DMS153 treated with DMSO at 0.1 percent for 48 hours (cell line): ENCODE results near the gene GNG13.
"Not testable (repeated sequence)": the region's sequence is repeated elsewhere in the genome, so short reads cannot be mapped to it uniquely, and the experiment has no call there.

Experiments
- DNase-seq: peaks from one replicate; lab custom pipeline; 2025; ENCODE audit not compliant: unreplicated experiment; lab: John Stamatoyannopoulos, UW

Gene GNG13

GRCh38 chr16:799948-800833 is at the start of gene GNG13:
TSS of gene GNG13 (minus strand) at chr16:800734. CDS start at chr16:799077, 1,657 bp downstream.
- no peak for DNase-seq

DNA sequence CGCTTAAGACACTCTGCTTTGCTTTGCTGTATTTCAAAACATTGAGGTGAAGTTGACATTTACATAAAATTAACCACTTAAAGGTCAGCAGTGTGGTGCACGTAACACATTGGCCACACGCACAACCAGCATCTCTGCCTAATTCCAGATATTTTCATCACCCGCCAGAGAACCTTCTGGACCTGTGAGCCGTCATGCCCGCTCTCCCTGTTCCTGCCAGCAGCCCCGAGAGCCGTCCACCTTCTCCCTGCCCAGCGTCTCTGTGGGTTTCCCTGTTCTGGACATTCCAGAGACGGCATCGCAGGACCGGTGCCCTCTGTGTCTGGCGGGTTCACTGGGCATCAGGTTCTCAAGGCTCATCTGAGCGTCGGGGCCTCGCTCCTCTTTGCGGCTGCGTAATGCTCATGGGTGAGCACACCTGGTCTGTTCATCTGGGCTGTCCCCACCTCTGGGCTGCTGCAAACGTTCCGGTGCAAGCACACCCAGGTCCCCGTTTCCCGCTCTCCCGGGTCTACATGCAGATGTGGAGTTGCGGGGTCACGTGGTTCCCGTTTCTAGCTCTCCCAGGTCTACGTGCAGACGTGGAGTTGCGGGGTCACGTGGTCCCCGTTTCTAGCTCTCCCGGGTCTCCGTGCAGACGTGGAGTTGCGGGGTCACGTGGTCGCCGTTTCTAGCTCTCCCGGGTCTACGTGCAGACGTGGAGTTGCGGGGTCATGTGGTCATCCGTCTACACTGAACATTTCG is 48.1 kb upstream of the GNG13 start:
- no peak for DNase-seq

GRCh38 chr16:847681-848445 is 47.3 kb upstream of the GNG13 start:
- no peak for DNase-seq

GRCh38 chr16:847151-847550 is 46.6 kb upstream of the GNG13 start:
- no peak for DNase-seq

DNA sequence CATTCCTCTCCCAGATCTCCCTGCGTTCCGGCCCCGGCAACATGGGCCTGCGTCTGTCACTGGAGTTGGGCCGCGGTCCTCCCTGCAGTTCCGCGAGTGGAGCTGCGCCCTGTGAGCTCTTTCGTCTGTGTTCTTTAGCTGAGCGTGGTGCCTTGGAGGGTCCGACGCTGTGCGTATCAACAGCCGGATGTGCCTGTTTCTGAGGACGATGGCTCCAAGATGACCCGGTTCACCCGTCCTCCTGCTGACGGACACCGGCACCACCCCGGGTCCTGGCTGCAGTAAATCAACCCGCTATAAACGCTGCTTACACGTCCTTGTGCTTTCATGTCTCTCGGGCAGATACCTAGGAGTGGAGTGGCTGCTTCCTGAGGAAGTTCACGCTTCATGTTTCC is 44.8 kb upstream of the GNG13 start:
- DNase-seq = no peak

DNA sequence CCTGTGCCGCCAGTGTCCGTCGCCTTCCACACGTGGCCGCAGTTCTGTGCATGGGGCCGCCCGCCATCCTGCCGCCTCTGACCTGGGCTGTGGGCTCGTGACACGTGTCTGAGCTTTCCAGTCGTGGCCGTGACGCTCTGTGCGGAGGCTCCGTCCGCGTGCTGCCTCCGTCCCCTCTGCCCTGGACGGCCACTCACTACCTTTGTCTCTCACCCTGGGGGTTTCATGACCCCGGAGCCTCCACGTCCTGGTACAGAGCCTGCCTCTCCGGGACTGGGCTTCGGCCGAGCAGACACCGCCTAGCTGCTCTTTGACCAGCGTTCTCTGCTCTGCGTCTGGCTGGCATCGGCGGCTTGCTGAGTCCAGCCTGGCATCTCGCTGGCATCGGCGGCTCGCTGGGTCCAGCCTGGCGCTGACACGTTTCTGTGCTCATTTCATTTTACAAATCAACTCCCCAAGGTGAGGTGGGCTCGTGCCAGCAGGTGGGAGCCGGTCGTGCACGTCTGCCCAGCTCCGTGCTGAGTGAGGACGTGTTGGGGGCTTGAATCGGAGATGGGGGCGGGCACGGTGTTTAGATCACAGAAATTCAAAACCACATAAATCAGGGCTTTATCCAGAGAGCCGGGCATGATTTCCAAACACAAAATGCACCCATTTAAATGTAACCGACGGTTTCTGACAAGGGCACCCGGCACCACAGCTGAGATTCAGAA is 44.3 kb upstream of the GNG13 start:
- DNase-seq = no peak

DNA sequence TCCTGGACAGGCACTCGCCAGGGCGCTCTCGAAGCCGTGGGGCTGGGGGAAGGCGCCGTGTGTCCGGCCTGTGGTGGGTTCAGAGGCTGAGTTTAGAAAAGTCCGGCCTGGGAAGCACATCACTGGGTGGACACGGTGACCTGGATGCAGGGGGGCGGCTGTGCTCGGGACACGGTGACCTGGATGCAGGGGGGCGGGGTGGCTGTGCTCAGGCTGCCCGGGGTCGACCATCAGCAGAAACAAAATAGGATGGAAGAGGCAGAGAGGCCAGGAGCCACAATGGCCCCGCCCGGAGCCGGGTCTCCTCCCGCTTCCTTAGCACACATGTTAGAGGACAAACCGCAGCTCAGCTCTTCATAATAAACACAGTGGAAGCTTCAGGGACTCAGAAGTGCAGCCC is 43.2 kb upstream of the GNG13 start:
- DNase-seq = no peak

DNA sequence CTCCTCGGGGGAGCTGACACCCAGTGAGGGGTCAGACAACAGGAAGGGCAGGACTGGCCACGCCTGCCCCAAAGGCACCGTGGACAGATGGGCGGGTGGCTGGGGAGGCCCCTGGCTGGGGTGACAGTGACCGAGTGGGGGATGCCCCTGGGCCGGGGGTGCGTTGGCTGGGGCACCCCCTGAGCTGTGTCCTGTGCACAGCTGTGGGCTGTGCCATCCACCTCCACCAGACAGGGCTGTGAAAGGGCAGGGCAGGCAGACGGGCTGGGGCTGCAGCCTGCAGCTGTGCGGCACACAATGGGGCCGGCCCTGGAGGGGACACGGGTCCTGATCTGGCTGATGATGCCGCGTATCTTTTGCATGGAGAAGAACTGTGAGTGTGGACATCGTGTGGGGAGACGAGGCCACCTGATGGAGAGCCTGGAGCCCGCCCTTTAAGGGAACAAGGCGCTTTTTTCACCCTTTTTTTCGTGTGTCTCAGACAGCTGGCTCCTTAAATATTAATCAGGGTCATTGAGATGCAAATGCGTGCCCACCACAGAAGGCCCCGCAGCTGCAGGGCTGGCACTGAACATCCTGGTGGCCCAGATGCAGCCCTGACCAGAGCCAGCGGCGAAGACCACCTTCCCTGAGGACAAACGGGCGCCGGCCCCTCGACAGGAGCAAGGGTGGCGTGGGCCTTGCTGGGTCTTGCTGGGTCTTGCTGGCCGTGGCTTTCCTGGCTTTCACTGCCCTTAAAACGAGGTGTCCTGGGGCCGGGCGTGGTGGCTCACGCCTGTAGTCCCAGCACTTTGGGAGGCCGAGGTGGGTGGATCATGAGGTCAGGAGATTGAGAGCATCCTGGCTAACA is 42.4 kb upstream of the GNG13 start:
- DNase-seq = no peak

DNA sequence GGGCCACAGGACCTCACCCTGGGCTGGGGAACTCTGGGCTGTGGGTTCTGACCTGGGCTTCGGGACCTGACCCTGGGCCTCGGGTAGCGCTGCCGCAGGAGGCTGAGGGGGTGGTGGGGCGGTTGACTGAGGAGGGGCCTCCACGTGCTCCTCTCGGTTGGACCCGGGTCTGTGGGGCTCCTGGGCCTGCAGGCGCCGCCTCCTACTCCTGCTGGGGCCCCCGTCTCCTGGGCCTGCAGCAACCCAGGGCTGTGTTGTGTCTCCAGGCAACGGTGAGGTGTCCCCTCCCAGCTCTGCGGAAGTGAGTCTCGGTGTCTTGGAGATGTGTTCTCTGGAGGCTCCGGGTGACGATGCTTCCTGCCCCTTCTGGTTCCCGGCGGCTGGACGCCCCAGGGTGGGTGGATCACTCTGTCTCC is 41.5 kb upstream of the GNG13 start:
- no peak for DNase-seq

DNA sequence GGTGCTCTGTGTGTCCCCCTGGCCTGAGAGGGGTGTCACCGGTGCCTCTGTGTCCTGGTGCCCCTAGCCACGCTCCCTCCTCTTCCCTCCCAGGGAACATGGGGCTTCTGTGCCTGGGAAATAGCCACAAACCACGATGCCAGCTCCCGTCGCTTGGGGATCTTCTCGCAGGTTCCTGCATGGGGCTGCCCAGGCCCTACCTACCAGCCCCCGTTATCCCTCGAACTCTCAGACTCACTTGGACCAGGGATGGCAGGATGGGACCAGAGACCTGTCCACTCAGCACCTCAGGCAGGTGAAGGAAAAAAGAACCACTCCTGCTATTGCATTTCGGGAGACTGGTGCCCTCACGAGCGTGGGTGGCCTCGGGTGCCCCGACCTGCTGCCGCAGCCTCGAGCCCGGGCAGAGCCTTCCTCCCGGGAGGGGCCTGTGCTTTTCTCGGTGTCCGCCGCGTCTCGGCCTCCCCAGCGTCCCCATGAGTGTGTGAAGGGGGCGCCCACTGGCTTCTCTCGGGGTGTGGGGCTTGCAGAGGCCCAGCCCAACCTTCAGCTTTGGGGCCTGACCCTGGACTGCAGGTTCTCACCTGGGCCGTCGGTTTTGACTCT is 41.0 kb upstream of the GNG13 start:
- no peak for DNase-seq

DNA sequence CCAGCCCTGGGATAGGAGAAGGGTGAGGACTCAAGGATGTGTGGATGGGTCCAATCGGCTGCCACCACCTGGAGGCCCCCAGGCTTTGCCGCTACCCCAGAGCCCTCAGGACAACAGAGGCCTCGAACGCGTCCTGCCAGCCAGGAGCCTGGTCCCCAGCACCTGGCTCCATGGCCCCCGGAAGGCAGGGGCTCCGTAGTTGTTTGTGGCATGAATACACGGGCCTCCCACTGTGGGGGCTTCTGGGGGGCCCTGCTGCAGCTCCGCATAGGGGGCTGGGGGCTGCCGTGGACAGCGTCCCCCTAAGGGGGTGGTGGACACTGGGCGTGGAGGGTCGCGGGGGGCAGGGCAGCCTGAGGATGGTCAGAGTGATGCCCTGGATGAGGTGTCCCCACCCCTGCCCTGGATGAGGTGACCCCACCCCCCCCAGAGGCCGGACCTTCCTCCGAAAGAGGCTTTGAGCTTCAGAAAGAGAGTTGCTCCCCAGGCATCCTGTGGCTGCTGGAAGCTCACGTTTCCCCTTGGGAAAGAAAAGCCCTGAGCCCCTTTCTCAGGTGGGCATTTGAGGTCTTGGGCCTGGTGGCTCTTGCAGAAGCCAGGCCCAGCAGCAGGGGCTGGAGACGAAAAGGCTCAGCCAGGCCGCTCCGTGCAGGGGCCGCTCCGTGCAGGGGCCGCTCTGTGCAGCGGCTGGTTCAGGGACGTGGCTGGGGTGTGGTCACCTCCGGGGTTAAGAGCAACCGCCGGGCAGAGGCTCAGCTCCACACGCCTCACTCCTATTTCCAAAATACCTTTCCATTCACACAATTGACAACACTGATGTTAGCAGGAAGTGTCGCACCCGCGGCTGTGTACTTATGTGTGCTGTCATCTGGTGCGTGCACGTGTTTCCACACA is 40.3 kb upstream of the GNG13 start:
- DNase-seq = no peak

DNA sequence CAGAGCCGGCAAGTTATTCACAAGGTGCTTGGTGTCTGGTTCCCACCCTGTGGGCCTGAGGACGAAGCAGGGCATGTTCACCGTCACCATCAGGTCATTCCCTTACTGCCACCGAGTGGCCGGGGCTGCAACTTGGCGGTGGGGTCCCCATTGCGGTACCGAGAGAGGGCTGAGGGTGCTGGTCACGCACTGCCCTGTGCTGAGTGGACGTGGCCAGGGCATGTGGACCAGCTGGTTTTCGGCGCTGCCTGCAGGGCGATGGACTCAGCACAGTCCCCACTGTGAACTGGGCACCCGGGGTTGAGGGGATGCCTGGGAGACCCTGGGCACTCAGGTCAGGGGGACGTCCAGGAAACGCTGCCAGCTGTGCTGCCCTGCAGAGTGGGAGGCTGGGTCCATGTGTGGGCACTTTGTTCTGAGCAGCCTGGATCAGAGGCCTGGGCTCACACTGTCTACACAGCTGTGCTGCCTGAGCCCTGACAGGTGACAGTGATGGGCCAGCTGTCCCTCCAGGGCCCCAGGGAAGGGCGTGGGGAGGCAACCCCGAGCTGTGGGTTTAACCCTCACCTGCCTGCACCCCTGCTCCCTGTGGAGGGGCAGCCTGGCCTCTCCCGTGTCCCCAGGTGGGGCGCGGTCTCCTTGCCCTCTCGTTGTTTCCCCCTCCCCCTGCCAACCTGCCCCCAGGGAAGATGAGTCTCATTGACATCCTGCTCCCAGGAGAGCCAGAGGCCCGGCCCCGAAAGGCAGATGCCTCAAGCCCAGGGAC is 39.3 kb upstream of the GNG13 start:
- DNase-seq = no peak

GRCh38 chr16:838741-839140 is 38.2 kb upstream of the GNG13 start:
- DNase-seq = no peak

GRCh38 chr16:836822-837221 is 36.3 kb upstream of the GNG13 start:
- DNase-seq = not testable (repeated sequence)

- DNase-seq = no peak
Observed at GRCh38 chr16:836221-836620, 35.7 kb upstream of the GNG13 start.

DNA sequence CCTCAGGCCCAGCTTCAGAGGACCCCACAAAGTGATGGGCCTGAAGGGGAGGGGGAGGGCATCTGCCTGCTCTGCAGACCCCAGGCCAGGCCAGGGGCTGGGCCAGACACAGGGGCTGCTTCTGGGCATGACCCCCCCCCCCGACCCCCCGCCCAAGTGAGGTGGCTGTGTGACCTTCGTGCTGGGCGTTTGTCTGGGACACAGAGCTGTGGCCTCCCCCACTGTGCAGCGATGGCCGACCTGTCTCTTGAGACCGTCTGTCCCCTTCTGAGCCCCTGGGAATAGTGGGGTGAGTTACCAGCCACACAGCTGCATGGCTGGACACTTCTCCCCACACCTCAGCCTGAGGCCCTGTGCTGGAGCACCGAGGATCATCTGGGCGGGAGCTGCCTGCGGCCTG is 34.8 kb upstream of the GNG13 start:
- no peak for DNase-seq

DNA sequence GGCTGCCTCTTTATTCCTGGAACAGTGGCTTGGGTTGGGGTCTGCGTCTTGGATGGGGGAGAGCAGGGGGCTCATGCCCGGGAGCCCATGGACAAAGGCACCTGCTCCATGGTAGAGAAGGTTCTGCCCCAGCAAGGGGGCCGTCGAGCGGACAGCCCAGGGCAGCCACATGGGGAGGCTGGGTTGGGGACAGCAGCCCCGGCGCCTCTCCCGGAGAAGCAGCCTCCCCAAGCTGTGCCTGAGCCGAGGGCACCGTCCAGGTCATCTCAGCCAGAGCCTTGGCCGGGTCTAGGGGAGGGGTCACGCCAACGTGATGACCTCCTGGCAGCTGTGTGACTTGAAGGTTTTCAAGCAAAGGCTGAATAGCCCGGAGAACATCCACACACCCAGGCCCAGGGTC is 32.9 kb upstream of the GNG13 start:
- DNase-seq = no peak
